Measurements from ENCODE around the gene VPS37C.

VPS37C gene

GRCh38 chr11:61118004-61118403 is 43.2 kb downstream of the VPS37C start:
- no peak for DNase-seq (ENCODE audit: low read depth in 2 of 2)

- no peak for DNase-seq (ENCODE audit: low read depth in 2 of 2)
Measured at GRCh38 chr11:61117168-61117520, 44.1 kb downstream of the VPS37C start.

GRCh38 chr11:61116426-61117167 is 44.6 kb downstream of the VPS37C start:
- no peak for DNase-seq (ENCODE audit: low read depth in 2 of 2)

- no peak for DNase-seq (ENCODE audit: low read depth in 2 of 2)
Measured at GRCh38 chr11:61115498-61116224, 45.6 kb downstream of the VPS37C start.

GRCh38 chr11:61114913-61115312 is 46.3 kb downstream of the VPS37C start:
- no peak for DNase-seq (ENCODE audit: low read depth in 2 of 2)

GRCh38 chr11:61113201-61113600 is 48.0 kb downstream of the VPS37C start:
- no peak for DNase-seq (ENCODE audit: low read depth in 2 of 2)

- DNase-seq (ENCODE audit: low read depth in 2 of 2), result no peak
Measured at GRCh38 chr11:61112575-61112974, 48.7 kb downstream of the VPS37C start.

- DNase-seq (ENCODE audit: low read depth in 2 of 2), result peak; percentile 54 to 64
Measured at GRCh38 chr11:61111786-61112517, 49.3 kb downstream of the VPS37C start.

- no peak for DNase-seq (ENCODE audit: low read depth in 2 of 2)
Measured at GRCh38 chr11:61111050-61111435, 50.2 kb downstream of the VPS37C start.

GRCh38 chr11:61110255-61111049 is 50.8 kb downstream of the VPS37C start:
- DNase-seq (ENCODE audit: low read depth in 2 of 2), result no peak

- DNase-seq (ENCODE audit: low read depth in 2 of 2), result no peak
Measured at GRCh38 chr11:61109671-61110070, 51.6 kb downstream of the VPS37C start.

GRCh38 chr11:61108847-61109585 is 52.2 kb downstream of the VPS37C start:
- DNase-seq (ENCODE audit: low read depth in 2 of 2), result no peak

- no peak for DNase-seq (ENCODE audit: low read depth in 2 of 2)
Measured at GRCh38 chr11:61107888-61108287, 53.3 kb downstream of the VPS37C start.

- DNase-seq (ENCODE audit: low read depth in 2 of 2), result no peak
Measured at GRCh38 chr11:61106894-61107470, 54.2 kb downstream of the VPS37C start.

GRCh38 chr11:61106296-61106695 is 54.9 kb downstream of the VPS37C start:
- DNase-seq (ENCODE audit: low read depth in 2 of 2), result no peak

- DNase-seq (ENCODE audit: low read depth in 2 of 2), result no peak
Measured at GRCh38 chr11:61104963-61105362, 56.3 kb downstream of the VPS37C start.

GRCh38 chr11:61103851-61104423 is 57.3 kb downstream of the VPS37C start:
- DNase-seq (ENCODE audit: low read depth in 2 of 2), result no peak

GRCh38 chr11:61102667-61103571 is 58.3 kb downstream of the VPS37C start:
- DNase-seq (ENCODE audit: low read depth in 2 of 2), result no peak

GRCh38 chr11:61098778-61099177 is 62.4 kb downstream of the VPS37C start:
- no peak for DNase-seq (ENCODE audit: low read depth in 2 of 2)
